SW 1271 (cell line): ENCODE measurements around the gene CLEC4G.

Experiments
- DNase-seq, 2 experiments: peaks; one replicate each; lab custom pipeline; 2025; lab: John Stamatoyannopoulos, UW

CLEC4G gene

GRCh38 chr19:7729211-7729610 is 2.7 kb downstream of the CLEC4G start:
- no peak for DNase-seq

DNA sequence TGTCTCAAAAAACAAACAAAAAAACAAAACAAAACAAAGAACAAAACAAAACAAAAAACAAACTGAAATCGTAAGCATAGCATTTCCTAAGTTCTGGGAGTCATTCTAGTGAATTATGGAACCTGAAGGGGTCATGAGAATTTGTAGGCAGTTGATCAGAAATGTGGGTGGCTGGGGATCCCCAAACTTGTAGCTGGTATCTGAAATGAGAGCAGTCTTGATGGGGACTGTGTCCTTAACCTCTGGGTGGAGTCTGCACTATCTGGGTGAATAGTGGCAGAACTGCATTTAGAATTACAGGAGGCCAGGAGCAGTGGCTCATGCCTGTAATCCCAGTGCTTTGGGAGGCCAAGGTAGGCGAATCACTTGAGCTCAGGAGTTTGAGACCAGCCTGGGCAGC is 6.1 kb downstream of the CLEC4G start:
- no peak for DNase-seq

DNA sequence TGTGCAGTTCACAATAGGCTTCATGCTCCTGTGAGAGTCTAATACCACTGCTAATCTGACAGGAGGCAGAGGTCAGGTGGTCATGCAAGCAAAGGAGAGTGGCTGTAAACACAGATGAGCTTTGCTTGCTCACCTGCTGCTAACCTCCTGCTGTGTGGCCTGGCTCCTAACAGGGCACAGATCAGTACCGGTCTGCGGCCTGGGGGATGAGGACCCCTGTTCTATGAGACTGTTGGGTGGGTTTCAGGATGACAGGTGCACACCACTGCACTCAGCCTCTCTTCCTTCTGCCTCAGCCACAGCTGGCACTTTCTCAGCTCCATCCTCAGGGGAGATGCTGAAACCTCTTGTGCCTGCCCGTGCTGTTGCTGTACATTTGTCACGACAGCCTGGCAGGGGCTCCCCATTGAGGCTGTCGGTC is 9.7 kb downstream of the CLEC4G start:
- DNase-seq = no peak

GRCh38 chr19:7720351-7720750 is 11.6 kb downstream of the CLEC4G start:
- no peak for DNase-seq

DNA sequence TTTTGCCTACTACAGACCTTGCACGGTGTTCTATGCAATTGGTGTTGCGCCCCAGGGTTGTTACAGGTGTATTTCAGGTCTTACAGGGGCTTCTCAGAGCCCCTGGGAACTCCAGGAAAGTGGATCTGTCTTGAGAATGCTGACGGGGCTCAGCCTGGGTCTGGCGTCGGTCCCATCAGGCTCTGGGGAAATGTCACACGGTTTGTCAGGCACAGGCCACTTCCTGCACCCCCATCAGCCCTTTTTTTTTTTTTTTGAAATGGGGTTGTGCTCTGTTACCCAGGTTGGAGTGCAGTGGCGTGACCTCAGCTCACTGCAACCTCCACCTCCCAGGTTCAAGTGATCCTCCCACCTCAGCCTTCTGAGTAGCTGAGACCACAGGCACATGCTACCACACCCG is 13.2 kb downstream of the CLEC4G start:
- DNase-seq = no peak

DNA sequence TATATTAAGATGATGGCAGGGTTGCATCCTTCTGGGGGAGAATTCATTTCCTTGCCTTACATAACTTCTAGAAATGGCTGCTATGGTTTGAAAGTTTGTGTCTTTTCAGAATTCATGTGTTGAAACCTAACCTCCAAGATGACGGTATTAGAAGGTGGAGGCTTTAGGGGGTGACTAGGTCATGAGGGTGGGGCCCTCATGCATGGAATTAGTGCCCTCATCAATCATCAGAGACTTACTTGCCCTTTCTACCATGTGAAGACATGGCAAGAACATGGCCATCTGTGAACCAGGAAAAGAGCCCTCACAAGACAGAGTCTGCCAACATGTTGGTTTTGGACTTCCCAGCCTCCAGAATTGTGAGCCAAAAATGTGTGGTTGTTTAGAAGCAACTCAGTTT is 15.1 kb downstream of the CLEC4G start:
- DNase-seq = no peak

- DNase-seq = no peak
Measured at GRCh38 chr19:7715671-7716070, 16.2 kb downstream of the CLEC4G start.

GRCh38 chr19:7710616-7711015 is 21.3 kb downstream of the CLEC4G start:
- DNase-seq = no peak

DNA sequence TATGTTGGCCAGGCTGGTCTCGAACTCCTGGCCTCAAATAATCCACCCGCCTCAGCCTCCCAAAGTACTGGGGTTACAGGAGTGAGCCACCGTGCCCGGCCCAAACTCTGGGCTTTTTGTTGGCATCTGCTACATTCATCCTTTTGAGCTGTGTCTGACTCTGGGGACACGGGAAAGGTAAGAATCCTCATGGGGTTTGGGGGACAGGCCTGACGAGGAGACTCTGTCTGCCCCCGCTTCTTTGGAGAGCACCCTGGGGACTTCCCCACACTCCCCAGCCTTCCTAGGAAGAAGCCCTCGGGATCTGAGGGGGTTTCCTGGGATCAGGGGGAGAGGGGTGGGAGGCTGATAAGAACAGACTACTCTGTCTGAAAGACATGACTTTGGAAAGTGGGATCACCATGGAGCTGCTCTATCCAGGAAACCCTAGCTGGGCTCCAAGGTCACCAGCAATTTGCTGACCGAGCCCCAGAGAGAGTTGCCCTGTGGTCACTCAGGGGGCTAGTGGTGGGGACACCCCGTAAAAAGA is 21.9 kb downstream of the CLEC4G start:
- no peak for DNase-seq

- DNase-seq = no peak
Measured at GRCh38 chr19:7706955-7707456, 24.9 kb downstream of the CLEC4G start.

DNA sequence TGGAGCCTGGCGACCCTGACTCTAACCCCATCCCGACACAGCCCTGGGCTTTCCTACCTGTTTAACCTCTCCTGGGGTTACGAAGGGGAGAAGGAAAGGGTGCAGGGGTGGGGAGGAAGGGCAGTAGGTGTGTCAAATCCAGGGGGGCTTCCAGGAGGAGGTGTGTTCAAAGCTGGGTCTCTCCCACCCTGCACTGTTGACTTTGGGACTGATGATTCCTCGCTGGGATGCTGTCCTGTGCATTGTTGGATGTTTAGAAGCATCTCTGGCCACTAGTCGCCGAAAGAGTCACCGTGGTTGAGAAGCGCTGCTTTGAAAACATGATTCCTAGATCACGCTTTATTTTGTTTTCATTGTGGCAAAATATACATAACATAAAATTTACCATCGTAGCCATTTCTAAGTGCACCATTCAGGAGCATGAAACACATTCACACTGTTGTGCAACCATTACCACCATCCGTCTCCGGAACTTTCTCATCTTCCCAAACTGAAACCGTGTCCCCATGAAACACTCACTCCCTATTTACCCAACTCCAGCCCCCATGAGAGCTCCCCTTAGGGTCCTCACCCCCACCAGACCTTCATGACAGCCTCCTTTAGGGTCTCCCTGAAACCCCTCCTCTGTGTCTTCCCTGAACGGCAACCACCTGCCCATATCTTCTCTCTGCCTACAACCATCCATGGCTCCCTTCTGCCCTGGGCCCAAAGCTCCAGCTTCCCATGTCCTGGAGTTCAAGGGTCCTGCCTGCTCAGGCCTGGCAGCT is 25.5 kb downstream of the CLEC4G start:
- no peak for DNase-seq

DNA sequence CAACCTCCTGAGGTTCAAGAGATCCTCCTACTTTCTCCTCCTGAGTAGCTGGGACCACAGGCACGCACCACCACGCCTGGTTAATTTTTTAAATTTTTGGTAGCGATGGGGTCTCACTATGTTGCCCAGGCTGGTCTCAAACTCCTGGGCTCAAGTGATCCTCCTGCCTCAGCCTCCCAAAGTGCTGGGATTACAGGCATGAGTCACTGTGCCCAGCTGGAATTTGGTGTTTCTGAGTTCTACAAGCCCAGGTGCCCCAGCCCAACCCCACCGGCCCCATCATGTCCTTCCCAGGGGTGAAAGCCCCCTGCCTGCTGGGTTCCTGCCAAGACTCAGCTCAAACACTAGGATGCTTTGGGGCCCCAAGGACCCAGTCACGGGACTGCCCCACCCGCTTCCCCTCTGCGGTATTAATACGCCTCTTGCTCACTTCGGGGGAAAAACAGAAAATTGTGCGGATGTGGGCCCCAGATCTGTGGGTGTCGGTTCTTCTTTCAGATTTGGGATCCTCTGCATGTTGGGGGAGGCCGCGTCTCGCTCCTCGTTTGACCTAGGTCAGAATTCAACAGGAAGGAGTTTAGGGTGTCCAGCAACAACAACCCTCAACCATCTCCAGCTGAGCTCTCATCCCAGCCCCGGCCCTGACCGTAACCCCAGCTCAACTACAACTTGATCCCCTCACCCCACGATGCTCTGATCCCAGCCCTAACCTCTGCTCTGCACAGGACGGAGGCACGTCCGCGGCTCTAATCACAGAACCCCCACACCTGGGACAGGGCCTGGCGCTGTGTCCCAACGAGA is 26.3 kb downstream of the CLEC4G start:
- DNase-seq = no peak

GRCh38 chr19:7704280-7705060 is 27.4 kb downstream of the CLEC4G start:
- no peak for DNase-seq

DNA sequence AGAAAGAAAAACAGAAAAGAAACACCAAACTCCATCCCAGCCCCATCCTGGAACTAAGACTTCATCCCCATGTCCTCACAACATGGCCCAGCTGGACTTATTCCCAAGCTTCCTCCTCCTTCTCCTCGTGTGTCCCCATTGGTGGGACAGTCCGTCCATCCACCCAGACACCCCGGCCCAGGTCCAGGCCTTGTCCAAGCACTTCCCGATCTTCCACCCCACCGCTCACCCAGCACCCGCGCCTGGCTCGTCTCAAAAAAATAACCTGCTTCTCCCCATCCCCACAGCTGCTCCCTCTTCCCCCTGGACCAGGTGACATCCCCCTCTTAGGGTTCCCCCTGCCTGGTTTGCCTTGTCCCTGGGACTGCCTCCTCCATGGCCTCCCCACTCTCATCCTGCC is 28.6 kb downstream of the CLEC4G start:
- no peak for DNase-seq

GRCh38 chr19:7701654-7702457 is 30.1 kb downstream of the CLEC4G start, which contains the start of gene FCER2:
TSS of gene FCER2 (minus strand) at chr19:7702131. CDS start at chr19:7699760, 2,371 bp downstream.
- no peak for DNase-seq

DNA sequence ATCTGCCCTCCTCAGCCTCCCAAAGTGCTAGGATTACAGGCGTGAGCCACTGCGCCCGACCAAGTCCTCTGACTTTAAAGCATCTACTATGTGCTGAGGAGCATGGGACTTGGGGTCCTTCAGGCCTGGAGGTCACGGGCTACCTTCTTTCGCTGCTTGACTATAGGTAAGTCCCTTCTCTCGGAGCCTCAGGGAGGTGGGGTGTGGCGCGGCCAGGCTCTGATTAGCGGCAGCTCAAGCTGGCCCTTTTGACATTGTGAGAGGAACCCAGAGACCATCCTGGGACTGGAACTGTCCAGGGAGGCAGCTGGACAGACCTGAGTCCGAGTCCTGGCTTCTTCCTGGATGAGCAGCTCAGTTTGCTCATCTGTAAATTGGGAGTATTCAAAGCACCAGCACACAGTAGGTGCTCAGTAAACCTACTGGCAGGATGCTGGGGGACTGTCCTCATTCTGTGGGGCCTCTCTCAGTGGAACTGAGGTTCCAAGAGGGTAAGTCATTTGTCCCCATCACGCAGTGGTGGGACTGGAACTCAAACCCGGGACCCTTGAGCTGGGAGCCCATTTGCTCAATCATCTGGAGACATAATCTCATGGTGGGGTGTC is 30.8 kb downstream of the CLEC4G start:
- DNase-seq = no peak

DNA sequence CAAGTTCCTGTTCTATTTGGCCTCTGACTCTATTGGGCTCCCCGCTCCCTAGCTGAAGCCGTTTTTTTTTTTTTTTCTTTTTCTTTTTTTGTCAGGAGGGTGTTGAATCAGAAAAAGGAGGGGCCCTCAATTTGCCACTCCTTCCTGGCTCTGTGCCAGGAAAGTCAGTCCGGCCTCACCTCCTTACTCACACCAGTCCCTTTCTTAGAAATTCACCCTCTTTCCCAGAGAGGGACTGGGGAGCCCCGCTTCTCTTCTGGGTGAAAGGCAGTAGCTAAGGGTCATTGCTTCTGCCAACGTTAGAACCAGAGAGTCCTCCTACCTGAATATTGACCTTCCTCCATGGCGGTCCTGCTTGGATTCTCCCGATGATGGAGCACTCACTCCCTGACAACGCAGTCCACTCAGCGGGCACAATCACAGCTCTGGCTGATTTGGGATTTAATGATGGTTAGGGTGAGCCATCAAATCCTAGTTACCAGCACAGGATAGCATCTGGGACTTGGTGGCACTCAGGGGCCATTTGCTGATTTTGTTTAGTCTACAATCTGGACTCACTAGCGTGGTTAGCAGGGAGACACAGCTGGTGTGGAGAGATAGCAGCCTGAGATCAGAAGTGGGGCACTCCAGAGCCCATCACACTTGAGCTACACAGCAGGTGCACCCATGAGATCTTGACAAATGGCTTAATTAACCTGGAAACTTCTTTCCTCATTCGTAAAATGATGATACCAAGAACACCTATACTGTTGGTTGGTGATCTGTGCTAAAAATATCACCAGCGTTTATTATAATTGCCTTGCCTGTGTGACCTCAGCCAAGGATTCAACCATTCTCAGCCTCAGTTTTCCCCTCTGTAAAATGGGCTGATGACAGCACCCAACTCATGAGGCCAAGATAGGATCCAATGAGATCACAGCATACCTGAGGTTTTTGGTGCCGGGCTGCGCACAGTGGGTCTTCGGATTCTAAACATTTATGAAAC is 32.2 kb downstream of the CLEC4G start:
- DNase-seq = no peak

DNA sequence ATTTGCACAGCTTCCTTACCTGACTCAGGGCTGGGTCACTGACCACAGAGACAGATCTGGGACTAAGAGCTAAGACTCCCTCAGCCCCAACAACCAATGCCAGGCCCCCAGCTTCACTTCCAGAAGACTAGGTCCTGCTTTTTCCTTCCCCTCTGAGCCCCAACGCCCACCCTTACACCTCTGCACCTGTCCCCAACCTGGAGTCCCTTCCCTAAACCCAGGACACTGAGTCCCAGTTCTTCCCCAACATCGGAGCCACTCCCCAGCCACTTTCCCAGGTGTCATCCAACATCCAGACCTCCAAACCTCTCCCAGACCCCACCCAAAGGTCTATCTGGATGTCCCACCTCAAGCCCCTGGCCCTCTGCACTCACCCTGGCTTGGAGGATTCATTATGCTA is 32.9 kb downstream of the CLEC4G start:
- DNase-seq = no peak

- DNase-seq = no peak
Measured at GRCh38 chr19:7698583-7698982, 33.3 kb downstream of the CLEC4G start.
